Measurements from ENCODE around the gene KCNQ5. TPM values are rescaled to one million over a fixed set of nuclear protein-coding genes. Genes with fewer than 3 reads are reported as not detected.
"Not testable (repeated sequence)": the region's sequence is repeated elsewhere in the genome, so short reads cannot be mapped to it uniquely, and the experiment has no call there.

KCNQ5 gene
- polyA plus RNA-seq, 5 donors, result 1.9 to 3.4 (median 2.8) TPM

DNA sequence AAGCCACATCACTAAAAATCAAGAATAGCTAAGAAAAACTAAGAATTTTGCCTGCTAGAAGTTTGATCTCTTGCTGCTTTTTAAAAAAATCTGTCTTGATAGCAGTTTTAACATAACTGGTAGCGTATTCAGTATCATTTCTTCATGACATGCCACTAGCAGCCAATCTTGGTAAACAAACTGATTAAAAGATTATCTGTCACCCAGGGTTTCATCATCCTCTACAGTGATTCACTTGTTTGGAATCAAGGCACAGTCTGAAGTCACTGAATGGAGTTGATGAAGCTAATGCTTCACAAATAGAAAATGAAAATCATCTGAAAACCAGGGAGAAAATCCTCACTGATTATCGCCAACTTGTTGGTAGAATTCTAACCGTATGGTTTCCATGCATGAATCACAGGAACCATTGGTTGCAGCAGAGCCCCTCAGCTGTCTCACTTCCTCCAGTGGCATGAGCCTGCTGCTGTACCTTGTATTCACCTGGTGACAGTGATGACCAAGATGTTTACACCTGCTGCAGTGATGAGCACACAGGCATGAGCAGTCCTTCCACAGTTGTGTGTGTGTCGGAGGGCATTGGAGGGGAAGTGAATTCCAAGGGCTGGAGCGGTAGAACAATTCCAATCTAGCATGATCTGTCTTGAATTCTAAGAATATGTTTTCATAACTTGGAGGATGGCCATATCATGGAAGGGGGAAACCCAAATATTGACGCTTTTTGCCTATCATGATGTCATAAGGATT is 328.4 kb downstream of the KCNQ5 start:
- peak in 1 of 2 donors; percentile 12 for DNase-seq

DNA sequence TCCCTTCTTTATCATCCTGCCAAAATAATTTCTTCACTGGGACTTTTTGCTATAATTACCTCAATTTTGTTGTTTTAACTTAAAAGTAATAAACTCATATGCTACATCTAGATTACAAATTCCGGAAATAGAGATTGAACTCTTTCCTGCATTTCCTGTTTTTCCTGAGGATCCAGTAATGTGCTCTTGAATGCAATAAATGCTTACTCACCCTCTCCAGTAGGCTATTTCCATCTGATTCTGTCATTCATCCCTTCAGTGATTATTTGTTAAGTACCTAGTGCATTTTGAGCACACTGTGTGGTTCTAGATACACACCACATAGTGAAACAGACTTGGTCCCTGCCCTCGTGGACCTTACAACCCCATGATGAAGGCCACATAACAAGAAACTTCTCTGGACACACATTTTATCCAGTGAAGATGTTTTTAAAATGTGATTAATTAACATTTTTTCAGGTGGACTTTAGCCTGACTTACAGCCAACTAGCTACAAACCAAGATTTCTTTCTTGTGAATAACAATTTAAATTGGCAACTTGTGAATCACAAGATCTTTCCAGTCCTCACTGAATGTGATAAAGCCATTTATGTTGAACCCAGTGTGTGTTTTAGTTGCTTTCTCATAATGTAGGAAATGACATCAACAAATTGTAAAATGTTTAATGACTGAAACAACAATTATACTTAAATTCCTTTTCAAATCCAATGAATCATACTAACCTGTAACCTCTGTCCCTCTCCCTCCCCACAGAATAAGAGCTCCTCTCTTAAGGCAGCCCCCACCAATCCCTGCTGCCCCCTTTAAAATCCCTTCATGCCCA is 331.2 kb downstream of the KCNQ5 start:
- no peak for DNase-seq

DNA sequence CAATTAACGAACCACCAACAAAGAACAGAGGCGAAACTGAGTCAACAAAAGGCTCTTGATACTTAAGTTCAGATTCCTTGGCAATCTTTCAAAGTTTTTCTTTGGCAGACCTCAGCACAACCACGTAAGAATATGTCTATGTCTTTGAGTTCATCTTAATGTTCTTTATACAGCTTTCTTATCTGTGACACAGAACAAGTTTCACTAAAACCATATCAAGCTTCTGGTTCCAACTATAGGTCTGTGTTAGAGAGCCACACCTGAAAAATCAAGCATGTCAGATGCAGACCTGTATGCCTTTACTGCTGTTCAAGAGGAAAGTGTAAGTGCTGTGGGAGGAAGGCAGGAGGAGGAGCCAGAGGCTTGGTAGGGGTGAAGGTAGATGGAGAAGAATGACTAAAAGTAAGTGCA is 332.1 kb downstream of the KCNQ5 start:
- no peak for DNase-seq

DNA sequence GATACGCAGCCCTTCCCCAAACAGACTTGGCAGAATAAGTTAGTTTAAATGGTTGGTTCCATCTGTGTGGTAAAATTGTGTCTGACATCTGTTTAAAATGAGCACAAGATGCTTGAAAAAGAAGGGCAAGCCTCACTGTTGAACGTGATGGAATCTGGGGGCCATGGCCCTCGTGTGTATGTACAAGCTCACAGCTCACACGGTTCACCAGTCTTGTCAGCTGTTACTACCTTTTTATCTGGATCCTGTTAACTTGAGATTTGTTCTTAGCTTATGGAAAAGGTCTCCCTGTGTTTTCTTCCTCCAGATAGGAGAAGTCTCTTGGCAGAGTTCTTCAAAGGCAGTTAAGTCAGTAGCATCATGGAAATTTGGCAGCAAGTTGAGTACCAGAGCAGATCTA is 332.9 kb downstream of the KCNQ5 start:
- no peak for DNase-seq

DNA sequence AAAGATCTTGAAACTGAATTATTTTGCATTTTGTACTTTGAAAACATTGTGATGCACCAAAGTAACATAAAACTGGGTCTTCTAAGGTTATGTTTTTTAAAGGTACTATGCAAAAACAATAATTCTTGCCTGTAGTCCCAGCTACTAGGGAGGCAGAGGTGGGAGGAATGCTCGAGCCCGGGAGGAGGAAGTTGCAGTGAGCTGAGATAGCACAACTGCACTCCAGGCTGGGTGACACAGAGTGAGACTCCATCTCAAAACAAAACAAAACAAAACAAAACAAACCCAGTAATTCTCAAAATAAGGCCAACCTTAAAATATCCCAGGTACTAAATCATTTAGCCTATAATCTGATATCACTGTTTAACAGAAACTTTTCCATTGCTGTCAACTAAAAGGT is 333.8 kb downstream of the KCNQ5 start:
- no peak for DNase-seq

DNA sequence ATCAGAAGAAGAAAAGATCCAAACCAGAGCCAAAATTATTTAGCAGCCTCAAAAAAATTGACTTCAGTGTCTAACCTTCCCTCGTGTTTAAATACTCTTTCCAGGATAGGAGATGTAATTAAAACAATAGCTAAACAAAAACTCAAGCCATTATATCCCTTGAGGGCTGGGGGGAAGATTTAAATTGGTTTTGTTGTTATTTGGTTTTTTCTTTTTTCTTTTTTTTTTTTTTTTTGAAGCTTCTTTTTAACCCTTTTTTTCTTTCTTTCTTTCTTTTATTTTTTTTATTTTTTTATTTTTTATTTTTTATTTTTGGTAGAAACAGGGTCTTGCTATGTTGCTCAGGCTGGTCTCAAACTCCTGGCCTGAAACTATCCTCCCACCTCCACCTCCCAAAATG is 334.4 kb downstream of the KCNQ5 start:
- no peak for DNase-seq

DNA sequence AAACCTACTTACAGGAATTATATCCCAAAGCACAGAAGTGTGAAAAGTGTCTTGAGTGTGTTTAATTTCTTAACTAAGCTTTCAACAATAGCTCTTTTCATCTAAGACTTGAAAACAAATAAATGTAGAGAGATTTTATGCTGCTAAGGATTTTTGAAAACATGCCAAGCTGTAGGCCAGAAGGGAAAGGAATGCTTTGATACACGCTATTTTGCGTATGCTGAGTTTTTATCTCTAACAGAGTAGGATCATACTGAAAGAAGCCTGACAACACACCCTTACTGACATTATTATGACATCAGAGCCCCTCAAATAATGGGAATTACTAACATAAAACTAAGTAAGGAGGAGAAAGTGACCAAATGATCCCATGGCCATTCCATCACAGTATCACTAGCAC is 338.0 kb downstream of the KCNQ5 start:
- DNase-seq, result no peak

DNA sequence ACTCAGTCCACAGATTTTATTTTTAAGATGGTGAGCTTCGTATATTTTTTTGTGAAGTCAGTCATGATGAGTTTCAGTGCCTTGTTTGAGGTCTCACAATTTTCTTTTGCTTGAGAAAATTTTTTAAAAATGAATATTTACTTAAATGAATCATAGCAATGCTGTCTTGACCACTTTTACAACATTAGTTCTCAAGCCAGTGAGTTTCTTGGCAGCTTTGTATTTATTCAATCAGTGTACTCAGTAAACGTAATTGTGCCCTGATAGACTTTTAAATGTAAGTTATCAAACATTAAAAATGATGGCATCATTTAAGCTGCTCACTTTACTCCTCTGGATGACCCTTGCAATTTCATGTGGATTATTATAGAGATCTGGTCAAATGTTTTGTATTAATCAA is 342.1 kb downstream of the KCNQ5 start:
- DNase-seq, result no peak

DNA sequence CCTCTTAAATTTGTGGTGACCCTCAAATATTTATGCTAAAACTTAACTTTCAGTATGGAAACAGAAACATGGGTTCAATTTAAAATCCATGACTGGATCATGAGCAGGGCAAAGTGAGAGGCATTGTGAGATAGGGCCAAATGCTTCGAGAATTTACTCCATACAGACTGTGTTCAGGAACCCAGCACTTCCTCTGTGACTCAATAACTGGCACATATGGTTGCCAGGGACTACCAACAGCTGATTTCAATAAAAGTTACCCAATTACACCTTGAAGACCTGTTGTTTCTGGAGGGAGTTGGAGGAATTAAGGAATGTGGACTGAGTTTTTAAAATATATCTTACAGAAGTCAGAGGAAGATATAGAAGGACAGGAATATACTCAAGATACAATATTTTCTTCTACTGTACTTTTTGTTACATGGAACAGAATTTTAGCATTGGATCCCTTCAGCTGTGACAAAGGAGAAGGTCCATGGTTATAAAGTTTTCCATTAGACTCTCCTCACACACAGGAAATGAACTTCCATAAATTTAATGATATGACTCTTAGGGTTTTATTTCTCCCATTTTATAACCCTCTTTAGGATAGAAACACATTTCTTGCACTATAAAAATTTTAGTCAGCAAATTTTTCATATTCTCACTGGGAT is 344.9 kb downstream of the KCNQ5 start:
- DNase-seq, result no peak

DNA sequence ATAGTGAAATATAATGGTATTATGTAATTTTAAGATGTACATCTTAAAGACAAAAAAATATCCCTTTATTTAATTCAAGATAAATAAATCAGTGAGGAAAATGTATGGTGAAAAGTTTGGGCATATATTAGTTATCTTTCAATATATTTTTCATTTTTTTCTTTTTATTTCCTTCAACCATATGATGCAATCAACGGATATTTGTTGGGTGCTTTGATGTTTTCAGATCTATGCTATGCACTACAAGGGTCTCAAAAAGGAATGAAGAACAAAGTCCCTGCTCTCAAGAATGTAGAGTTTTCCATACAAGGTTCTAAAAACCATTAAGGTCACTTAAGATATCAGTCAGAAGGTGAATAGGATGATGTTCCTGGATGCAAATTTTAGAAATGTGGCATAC is 345.5 kb downstream of the KCNQ5 start:
- no peak for DNase-seq

DNA sequence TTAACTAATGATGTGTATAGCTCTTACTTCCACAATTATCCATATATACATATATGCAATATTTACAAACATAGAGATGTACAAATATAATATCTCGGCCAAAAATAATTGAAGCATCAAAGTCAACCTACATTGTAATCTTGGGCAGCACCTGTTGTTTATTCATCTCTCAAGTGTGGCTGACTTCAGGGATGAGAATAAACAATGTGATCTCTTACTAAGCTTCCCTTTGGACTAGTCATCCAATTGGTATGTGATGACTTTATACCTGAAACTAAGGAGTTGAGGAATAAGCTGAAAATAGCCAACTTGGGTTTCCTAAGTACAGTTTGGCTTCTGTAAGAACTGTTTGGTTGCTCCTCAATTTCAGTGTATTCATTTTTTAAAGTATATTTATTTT is 346.8 kb downstream of the KCNQ5 start:
- DNase-seq, result no peak

DNA sequence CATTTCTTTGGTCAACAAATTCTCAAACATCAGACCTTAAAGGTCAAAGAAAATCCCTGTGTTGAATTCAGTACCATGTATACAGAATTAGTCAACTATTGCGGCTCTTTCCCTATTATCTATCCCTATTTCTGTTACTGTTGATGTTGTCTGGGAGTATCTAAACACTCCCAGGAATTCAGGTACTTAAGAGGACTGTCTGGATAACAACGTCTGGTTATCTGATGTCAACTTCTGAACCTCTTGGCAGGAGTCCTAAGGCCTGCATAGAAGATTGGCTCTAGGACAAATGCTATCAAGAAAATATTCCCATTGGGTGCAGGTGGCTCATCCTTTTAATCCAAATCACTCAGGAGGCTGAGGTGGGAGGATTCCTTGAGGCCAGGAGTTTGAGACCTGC is 347.8 kb downstream of the KCNQ5 start:
- DNase-seq, result no peak

DNA sequence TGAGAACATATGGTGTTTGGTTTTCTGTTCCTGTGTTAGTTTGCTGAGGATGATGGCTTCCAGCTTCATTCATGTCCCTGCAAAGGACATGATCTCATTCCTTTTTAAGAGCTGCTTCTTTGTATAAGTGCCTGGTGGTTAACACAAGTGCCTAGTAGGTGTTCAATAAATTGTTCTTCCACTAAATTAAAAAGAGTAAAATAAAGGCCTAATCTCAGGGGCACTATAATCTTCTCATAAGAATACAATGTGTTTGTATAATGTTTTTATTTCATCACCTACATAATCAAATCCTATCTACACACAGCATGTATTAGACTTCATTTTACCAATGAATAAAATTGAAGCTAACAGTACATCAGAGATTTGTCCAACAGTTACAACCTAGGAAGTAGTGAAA is 350.7 kb downstream of the KCNQ5 start:
- DNase-seq, result no peak

DNA sequence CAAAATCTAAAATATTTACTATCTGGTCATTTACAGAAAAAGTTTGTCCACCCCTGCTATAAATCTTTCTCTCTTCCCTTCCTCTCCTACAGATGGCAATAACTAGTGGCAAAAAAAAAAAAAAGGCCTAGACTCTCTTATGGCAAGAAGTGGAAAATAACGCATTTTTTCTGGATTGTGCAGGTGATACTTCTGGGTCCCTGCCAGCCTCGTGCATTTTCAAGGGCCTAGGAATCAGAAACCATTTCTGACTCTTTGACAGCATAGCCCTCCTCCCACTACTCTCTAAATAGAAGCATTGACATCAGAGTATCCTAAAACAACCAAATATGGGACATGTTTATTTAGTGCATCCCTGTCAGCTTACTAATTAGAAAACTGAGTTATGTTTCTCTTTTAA is 352.4 kb downstream of the KCNQ5 start:
- DNase-seq, result no peak

DNA sequence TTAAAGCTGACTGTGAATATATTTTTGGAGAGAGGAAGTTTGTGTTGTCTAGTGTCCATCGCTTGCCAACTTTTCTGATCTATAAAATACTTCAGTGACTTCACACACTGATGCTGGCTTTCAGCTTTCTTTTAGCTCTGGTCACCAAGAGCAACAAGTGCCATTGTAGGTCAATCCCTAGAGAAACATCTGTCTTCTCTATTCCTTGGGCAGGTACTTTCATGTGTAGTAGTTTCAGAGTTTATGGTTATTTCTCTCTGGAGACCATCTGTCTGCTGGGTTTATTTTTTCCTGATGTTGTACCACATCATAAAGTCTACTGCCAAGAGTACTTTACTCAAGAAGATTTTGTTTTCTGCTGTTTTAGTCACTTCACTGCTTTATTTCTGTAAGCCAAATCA is 353.5 kb downstream of the KCNQ5 start:
- no peak for DNase-seq

DNA sequence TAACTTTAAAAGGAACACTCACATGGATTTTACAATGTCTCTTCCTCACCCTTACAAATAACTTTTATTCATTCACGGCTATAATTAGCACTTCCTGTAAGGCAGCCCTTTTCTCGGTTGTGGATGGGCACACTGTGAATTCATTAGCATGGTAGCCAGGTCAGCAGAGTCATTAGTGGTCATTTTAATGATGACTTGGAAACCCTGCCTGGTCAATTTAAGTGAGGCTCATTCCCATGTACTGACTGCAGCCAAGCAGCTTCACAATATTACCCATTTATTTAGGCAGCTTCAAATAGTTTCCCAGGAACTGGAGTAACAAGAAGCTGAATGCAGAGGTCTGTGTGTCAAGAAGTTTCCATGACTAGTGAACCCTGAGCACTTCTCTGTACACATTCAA is 354.6 kb downstream of the KCNQ5 start:
- no peak for DNase-seq

DNA sequence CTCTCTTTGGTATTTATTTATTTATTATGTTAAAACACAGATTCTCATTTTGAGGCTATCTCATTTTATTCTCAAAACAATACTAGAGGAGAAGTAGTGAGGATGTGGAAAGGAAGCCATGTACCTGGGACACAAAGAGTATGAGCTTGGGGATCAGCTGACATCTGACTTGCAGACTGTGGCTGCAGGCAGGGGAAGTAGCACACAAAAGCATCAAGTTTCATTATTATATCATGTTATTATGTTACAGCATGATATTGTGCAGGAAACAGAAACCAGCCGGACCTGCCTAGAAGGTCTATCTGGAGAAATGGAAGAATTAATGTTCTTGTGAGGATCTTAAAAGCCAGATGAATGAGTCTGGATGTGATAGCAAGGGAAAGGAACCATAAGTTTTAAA is 355.2 kb downstream of the KCNQ5 start:
- no peak for DNase-seq

DNA sequence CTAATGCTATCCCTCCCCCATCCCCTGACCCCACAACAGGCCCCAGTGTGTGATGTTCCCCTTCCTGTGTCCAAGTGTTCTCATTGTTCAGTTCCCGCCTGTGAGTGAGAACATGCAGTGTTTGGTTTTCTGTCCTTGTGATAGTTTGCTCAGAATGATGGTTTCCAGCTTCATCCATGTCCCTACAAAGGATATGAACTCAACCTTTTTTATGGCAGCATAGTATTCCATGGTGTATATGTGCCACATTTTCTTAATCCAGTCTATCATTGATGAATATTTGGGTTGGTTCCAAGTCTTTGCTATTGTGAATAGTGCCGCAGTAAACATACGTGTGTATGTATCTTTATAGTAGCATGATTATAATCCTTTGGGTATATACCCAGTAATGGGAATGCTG is 356.9 kb downstream of the KCNQ5 start:
- DNase-seq, result not testable (repeated sequence)

DNA sequence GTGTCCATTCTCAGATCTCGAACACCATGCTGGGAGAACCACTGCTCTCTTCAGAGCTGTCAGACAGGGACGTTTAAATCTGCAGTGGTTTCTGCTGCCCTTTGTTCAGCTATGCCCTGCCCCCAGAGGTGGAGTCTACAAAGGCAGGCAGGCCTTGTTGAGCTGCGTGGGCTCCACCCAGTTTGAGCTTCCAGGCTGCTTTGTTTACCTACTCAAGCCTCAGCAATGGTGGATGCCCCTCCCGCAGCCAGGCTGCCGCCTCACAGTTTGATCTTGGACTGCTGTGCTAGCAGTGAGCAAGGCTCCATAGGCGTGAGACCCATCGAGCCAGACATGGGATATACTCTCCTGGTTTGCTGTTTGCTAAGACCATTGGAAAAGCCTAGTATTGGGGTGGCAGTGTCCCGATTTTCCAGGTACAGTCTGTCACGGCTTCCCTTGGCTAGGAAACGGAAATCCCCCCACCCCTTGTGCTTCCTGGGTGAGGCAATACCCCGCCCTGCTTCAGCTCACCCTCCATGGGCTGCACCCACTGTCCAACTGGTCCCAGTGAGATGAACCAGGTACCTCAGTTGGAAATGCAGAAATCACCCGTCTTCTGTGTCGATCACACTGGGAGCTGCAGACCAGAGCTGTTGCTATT is 362.4 kb downstream of the KCNQ5 start:
- DNase-seq, result not testable (repeated sequence)

DNA sequence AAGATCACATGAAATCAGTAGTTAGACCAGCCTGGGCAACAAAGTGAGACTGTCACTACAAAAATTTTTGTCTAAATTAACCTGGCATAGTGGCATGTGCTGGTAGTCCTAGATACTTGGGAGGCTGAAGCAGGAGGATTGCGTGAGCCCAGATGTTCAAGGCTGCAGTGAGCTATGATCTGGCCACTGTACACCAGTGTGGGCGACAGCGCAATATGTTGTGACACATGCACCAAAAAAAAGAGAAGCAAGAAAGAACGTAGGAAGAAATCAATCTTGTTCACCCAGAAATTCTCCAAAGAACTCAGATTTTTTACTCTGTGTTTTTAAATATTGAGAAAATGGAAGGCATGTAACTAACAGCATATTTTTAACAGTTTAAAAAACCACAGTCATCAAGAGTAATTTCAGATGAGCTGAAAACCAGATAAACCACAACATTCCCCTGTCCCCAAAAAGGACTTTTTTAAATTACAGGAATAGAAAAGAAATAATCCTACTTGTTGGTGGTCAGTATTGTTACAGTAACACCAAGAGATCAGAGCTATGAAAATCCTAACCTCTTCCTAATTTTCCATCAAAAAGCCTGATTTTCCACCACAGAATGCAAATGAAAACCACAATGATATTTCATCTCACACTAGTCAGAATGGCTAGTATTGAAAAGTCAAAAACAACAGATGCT is 363.3 kb downstream of the KCNQ5 start:
- no peak for DNase-seq

DNA sequence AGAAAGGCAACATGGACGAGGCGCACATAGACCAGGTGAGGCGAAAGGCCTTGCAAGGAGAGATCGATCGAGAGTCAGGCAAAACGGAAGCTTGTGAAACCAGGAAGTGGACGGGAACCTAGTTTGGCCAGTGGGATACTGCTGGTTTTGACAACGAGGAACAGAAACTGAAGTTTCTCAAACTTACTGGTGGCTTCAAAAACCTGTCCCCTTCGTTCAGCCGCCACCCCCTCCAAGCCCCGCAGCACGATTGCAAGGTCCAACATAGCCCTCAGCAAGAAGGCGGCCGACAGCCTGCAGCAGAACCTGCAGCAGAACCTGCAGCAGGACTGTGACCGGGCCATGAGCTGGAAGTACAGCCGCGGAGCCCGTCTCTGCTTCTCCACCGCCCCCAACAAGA is 365.4 kb downstream of the KCNQ5 start:
- no peak for DNase-seq

DNA sequence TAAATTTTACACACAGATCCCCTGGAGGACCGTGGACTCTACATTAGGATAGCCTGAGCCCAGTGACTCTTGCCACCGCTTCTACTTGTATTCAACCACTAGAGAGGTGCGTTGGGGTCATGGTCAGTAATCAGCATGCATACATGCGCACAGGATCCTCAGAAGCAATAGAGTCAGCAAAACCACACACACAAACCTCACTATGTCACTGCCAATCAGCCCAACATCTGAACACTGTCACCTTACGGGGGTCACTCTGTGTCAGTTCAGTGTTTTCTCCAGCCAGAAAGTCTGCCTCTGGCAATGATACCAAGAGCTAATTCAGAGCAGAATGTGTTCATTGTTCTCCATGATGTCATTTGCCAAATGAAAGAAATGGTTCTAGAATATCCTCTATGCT is 378.1 kb downstream of the KCNQ5 start:
- no peak for DNase-seq
